OCI-LY7 (cell line): ENCODE measurements around the gene TTL.

Experiments
- EZH2phosphoT487 ChIP-seq: fragments of 200-600 bp; sonication (generic); IDR thresholded peaks from 2 replicates; pipeline ENCODE4 v1.6.1; 2018; ENCODE audit warnings: low read depth, borderline replicate concordance, mild to moderate bottlenecking, mixed run types, antibody characterized with exemption, low read length, moderate library complexity, mixed read lengths
- TF ChIP-seq, protein P1 (sequence below): fragments of 200-600 bp; sonication (generic); conservative IDR thresholded peaks from 2 replicates; pipeline ENCODE4 v1.5.1; 2014; ENCODE audit warnings: mild to moderate bottlenecking, antibody characterized with exemption, low read length, moderate library complexity, mixed read lengths

GRCh38 chr2:112474844-112475486, 7.0 kb upstream of the TTL start:
- TF ChIP-seq, protein P1, sequence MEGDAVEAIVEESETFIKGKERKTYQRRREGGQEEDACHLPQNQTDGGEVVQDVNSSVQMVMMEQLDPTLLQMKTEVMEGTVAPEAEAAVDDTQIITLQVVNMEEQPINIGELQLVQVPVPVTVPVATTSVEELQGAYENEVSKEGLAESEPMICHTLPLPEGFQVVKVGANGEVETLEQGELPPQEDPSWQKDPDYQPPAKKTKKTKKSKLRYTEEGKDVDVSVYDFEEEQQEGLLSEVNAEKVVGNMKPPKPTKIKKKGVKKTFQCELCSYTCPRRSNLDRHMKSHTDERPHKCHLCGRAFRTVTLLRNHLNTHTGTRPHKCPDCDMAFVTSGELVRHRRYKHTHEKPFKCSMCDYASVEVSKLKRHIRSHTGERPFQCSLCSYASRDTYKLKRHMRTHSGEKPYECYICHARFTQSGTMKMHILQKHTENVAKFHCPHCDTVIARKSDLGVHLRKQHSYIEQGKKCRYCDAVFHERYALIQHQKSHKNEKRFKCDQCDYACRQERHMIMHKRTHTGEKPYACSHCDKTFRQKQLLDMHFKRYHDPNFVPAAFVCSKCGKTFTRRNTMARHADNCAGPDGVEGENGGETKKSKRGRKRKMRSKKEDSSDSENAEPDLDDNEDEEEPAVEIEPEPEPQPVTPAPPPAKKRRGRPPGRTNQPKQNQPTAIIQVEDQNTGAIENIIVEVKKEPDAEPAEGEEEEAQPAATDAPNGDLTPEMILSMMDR = no peak
- TF ChIP-seq EZH2phosphoT487 = no peak
